ENCODE data around the gene LPAR5. TPM values are rescaled to one million over a fixed set of nuclear protein-coding genes. Genes with fewer than 3 reads are reported as not detected.

LPAR5 gene
- total and polyA plus RNA-seq, 12 donors = 1.7 to 10.0 (median 4.1) TPM

DNA sequence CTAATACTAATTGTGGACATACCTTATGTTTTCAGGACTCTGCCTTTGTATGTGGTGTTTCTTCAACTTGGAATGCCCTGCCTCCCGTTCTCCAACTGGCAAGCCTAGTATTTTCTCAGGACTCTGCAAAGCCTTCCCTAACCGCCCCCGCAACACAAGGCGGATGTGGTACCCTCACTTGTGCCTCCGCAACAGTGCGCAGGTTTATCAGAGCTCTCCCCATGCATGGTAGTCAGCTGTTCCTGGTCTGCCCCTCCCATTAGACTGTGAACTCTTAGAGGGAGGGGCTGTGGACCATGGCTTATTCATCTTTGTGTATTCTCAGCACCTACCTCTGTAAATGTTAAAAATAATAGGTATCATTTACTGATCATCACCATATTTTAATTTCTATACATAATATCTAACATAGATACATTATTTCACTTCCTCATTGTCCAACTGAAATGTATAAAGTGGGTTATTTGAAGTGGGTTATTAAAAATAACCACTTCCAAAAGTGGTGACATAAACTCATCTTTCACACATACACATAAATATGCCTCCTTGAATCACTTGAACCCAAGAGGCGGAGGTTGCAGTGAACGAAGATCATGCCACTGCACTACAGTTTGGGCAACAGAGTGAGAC is 9.0 kb downstream of the LPAR5 start:
- no peak for TF ChIP-seq CTCF (IDR thresholded peaks at IDR 0.05)
- Histone ChIP-seq H3K9me3 (no peaks in the 10 kb centered on the region), H3K27me3 (peaks cover 0 to 4% (median 0%) of the 10 kb centered on the region in 7 donors), H3K36me3 (no peaks in the 10 kb centered on the region), H3K4me1 (peaks cover 0 to 19% (median 3%) of the 10 kb centered on the region in 9 donors), H3K27ac (no peak overlapping the region), H3K4me3 (no peak overlapping the region)
- DNase-seq = no peak
- whole genome bisulfite sequencing, 2 donors = 62 to 66% methylated on average over 8 of the region's 8 CpGs
- intact Hi-C loops (cut with DNase I) = loop anchor here in 1 of 10 donors (10.0 kb wide), 1 partner anchor 68 kb away; no protein-coding TSS in a partner anchor
- no peak for ATAC-seq

DNA sequence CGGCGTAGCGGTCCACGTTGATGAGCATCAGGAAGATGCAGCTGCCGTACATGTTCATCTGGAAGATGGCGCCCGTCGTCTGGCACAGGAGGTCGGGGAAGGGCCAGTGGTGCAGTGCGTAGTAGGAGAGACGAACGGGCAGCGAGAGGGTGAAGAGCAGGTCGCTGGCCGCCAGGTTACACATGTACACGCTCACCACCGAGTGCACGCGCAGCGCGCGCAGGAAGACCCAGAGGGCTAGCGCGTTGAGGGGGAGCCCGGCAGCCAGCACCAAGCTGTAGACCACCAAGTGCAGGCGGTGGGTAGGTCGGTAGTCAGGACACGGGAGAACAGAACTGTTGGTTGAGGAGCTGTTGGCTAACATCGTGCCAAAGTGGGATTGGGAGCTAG is 14.9 kb downstream of the LPAR5 start:
- peaks cover 0 to 14% (median 0%) of the 10 kb centered on the region in 9 donors for H3K36me3 ChIP-seq
- ATAC-seq (peak in 1 of 8 donors; percentile 4), DNase-seq (no peak)
- peaks cover 0 to 18% (median 8%) of the 10 kb centered on the region in 9 donors for H3K4me1 ChIP-seq
- no peak for TF ChIP-seq CTCF (IDR thresholded peaks at IDR 0.05)
- H3K9me3 ChIP-seq = no peaks in the 10 kb centered on the region
- H3K27ac ChIP-seq = no peak overlapping the region
- WGBS, 2 donors = 77 to 83% methylated on average over 29 of the region's 29 CpGs
- H3K27me3 ChIP-seq = peaks cover 0 to 14% (median 0%) of the 10 kb centered on the region in 7 donors
- intact Hi-C loops (cut with DNase I) = loop anchor here in 2 of 10 donors (5.0 to 10.0 kb wide), 3 partner anchors 36 to 156 kb away; no protein-coding TSS in a partner anchor
- H3K4me3 ChIP-seq = peak overlapping the region in 8 of 10 donors; percentile 4 to 33 (median 30)

DNA sequence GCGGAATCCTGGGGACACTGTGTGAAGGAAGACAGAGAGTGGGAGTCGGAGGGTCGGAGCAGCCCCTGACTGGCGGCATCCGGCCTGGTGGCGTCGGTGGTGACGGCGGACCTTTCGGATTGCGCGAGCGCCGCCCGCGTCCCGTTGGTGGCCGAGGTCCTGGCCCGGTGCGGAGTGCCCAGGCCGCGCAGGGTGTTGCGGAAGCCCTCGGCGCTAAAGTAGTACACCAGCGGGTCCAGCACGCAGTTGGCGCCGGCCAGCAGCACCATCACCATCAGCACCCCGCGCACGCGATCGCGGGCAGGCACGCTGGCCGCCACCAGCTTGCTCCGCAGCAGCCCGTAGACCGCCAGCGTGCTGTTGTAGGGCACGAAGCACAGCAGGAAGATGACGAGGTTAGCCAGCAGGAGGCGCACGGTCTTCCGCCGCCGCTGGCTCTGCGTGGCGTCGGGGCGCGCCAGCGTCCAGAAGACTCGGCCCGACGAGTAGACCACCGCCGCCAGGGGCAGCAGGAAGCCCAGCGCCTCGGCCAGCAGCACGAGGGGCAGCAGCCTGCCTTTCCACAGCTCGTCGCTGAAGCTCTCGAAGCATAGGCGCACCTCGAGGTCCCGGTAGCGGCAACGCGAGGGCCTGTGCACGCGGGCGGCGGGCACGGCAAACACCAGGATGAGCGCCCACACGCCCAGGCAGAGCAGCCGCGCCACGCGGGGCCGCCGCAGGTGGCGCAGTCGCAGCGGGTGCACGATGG is 15.4 kb downstream of the LPAR5 start:
- peak in 5 of 8 donors; percentile 18 to 57 (median 40) for ATAC-seq
- DNase-seq = peak in 1 of 2 donors; percentile 72
- Histone ChIP-seq H3K4me3 (peak overlapping the region in 8 of 10 donors; percentile 4 to 33 (median 30)), H3K4me1 (peaks cover 0 to 18% (median 8%) of the 10 kb centered on the region in 9 donors), H3K27me3 (peaks cover 0 to 14% (median 0%) of the 10 kb centered on the region in 7 donors), H3K27ac (no peak overlapping the region), H3K36me3 (peaks cover 0 to 14% (median 0%) of the 10 kb centered on the region in 9 donors), H3K9me3 (no peaks in the 10 kb centered on the region)
- intact Hi-C loops (cut with DNase I) = loop anchor here in 2 of 10 donors (5.0 to 10.0 kb wide), 3 partner anchors 37 to 157 kb away; no protein-coding TSS in a partner anchor
- 23 to 30% methylated on average over 88 of the region's 88 CpGs for WGBS, 2 donors
- TF ChIP-seq CTCF (IDR thresholded peaks at IDR 0.05) = peak; percentile 24 to 74 (median 55)
